Omental fat pad (tissue), 4 donors: Measurements from ENCODE around the gene PGAP3. TPM values are rescaled to one million over a fixed set of nuclear protein-coding genes. Genes with fewer than 3 reads are reported as not detected.

Experiments used
- ATAC-seq: fragments of 150-250 bp; one replicate; pipeline ENCODE4 v1.9.1; 2016; ENCODE audit warnings: mild to moderate bottlenecking, moderate library complexity; ENCODE audit not compliant: low FRiP score
- DNase-seq: peaks from one replicate; pipeline ENCODE4 v3.0.0-alpha.2; 2019; ENCODE audit warnings: low spot score
- total RNA-seq, 4 donors: library from RNA; depleted of rRNA; stranded (reverse); fragments of >200 nt; gene quantifications; one replicate each; pipeline ENCODE4 v1.1.0, GENCODE V29; 2016
- TF ChIP-seq, protein P1 (sequence below), 3 donors: fragments of 450-650 bp; IDR thresholded peaks; one replicate each; pipeline ENCODE4 v1.5.1; 2016 to 2017; ENCODE audit warnings: antibody characterized with exemption in 3 of 3, mild to moderate bottlenecking in 3 of 3, moderate library complexity in 2 of 3

The PGAP3 gene
- total RNA-seq, 4 donors from 2014 or later: 8.2 to 12.8 (median 11.0) TPM

DNA sequence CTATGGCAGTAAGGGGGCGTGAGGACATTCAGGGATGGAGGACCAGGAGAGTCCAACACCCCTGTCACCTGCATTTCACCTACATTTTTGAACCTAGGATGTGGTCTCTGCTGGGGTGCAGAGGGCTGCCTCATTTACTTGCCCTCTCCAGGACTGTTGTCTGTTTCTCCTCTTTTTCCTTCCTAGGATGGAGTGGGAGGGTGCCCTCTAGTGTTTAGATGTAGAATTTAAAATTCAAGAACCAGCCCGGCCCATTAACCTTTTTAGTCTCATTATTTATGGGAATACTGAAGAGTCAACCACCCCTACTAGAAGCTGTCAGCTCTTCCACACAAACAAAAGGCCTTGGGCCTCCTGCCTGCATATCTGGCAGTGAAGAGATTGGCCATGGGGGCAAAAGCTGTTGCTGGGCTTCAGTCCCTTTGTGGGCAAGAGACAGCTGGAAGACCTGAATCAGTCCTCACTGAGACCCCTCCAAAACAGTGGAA, 53.4 kb downstream of the PGAP3 start:
- ATAC-seq: no peak
- TF ChIP-seq, protein P1, sequence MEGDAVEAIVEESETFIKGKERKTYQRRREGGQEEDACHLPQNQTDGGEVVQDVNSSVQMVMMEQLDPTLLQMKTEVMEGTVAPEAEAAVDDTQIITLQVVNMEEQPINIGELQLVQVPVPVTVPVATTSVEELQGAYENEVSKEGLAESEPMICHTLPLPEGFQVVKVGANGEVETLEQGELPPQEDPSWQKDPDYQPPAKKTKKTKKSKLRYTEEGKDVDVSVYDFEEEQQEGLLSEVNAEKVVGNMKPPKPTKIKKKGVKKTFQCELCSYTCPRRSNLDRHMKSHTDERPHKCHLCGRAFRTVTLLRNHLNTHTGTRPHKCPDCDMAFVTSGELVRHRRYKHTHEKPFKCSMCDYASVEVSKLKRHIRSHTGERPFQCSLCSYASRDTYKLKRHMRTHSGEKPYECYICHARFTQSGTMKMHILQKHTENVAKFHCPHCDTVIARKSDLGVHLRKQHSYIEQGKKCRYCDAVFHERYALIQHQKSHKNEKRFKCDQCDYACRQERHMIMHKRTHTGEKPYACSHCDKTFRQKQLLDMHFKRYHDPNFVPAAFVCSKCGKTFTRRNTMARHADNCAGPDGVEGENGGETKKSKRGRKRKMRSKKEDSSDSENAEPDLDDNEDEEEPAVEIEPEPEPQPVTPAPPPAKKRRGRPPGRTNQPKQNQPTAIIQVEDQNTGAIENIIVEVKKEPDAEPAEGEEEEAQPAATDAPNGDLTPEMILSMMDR (IDR thresholded peaks at IDR 0.05): no peak

DNA sequence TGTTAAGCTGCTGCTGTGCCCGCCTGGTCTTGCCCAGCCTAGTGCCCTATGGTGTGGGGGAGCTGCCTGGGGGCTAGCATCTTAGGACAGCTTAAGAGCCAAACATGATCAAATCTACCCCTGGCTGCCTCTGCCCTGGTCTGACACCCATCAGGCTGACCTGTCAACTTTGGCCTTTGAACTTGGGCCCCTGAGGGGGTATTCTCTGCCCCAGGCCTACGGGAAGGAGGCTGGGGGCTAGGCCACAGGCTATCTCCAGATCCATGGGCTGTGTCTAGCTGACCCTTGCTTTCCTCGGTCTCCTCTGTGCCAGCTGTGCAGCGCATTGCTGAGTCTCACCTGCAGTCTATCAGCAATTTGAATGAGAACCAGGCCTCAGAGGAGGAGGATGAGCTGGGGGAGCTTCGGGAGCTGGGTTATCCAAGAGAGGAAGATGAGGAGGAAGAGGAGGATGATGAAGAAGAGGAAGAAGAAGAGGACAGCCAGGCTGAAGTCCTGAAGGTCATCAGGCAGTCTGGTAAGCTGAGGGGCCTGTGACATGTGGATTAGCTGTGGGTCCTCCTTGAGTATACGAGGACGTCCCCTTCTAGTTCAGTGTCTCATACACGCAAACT, 54.2 kb downstream of the PGAP3 start:
- TF ChIP-seq, protein P1 (IDR thresholded peaks at IDR 0.05): no peak
- ATAC-seq: no peak
- no peak for DNase-seq

More for the DNA sequence above, 53.4 kb downstream of the PGAP3 start:
- no peak for DNase-seq

DNA sequence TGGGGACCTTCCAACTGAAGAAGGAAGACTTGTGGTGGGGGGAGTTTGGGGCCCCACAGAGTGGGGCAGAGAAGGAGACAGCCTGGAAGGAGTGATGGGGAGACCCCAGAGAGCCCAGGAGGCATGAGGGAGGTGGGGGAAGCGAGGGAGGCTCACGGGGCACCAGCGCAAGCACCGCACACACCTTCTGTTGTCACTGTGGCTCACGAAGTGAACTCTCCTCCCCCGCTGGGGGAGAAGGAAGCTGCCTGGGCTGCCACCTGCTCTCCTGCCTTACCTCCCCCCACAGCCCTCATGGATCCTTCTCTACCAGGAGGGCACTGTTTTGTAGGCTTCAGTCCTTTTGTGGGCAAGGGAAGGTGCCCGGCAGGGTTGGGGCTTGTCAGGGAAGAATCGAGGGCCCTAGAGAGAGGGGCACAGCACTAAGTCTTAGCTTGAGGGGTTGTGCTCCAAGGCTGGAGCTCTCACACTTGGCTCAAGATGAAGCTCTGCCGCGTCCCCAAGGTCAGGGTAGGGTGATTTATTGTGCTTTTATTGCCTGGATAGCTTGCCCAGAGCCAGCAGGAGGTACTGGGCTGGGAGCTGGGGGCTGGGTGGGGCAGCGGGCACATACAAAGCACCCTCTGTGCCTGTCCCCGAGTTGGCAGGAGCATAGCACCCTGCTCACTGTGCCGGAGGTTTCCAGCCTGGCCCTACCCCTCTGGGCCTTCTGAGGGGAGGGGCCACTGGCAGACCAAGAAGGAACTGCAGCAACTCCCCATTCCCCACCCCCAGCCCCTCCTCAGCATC, 55.5 kb downstream of the PGAP3 start:
- DNase-seq (no peak), ATAC-seq (no peak)
- TF ChIP-seq, protein P1 (IDR thresholded peaks at IDR 0.05): no peak

DNA sequence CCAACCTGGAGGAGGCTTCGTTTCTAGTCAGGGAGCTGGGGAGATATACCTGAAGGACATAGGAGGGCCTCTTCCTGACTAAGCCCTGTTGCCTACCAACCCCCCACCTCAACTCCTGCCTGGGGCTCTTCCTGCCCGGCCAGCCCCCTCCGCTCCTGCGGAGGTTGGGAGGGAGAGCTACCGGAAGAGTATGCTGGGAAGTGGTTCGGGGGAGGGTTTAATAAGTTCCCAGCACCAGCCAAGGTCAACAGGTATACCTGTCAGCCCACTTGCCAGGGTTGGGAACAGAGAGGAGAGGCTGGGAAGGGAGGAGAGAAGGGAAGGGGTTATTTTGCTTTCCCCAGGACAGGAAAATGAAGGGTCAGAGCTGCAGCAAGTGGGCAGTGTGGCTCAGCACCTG, 56.5 kb downstream of the PGAP3 start:
- DNase-seq (no peak), ATAC-seq (no peak)
- TF ChIP-seq, protein P1 (IDR thresholded peaks at IDR 0.05): no peak

DNA sequence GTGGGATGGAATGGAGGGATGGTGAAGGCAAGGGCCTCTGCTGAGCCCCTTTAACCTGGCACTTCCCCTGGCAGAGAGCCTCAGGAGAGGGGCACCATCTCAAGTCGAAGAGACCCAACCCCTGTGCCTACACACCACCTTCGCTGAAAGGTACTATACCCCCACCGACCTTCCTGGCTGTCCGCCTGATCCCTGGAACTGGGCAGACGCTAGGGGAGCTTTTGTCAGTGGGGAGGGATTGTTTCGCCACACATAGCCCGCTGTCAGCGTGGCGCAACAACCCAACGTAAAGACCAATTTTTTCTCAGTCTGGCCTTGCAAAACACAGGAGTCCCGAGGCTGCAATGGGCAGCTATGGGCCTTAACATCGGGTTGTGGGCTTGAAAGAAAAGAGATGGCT, 58.0 kb downstream of the PGAP3 start:
- DNase-seq: no peak
- TF ChIP-seq, protein P1 (IDR thresholded peaks at IDR 0.05): no peak
- no peak for ATAC-seq

DNA sequence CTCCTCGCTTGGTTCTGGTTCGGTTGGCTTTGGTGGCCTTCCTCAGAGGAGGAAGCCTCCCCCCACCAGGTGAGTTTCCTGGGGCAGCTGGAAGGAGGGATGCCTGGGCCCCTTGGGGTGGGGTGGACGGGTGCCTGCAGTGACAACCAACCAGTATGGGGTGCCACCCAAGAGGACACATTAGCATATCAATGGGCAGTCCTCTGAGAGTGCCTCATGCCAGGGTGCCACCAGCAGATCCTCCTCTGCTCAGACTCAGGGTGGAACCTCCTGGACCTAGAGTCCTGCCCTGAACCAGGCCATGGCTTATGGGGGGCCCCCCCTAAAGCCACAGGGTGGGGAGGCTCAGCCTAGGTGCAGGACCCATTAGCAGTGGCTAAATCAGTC, 58.4 kb downstream of the PGAP3 start:
- DNase-seq: no peak
- no peak for ATAC-seq
- TF ChIP-seq, protein P1 (IDR thresholded peaks at IDR 0.05): no peak
